ENCODE results near the gene KCNMA1.

KCNMA1 gene

GRCh38 chr10:76885816-76886215 lies 751.8 kb downstream of the KCNMA1 start:
- no peak for DNase-seq (ENCODE audit: low read depth)

GRCh38 chr10:76884673-76885275 lies 752.8 kb downstream of the KCNMA1 start:
- DNase-seq (ENCODE audit: low read depth) = no peak

GRCh38 chr10:76883596-76883995 lies 754.0 kb downstream of the KCNMA1 start:
- DNase-seq (ENCODE audit: low read depth) = no peak

GRCh38 chr10:76882796-76883195 lies 754.8 kb downstream of the KCNMA1 start:
- DNase-seq (ENCODE audit: low read depth) = no peak

- DNase-seq (ENCODE audit: low read depth) = no peak
Measured at GRCh38 chr10:76882245-76882644, 755.4 kb downstream of the KCNMA1 start.

GRCh38 chr10:76881477-76882220 lies 756.0 kb downstream of the KCNMA1 start:
- DNase-seq (ENCODE audit: low read depth) = no peak

- no peak for DNase-seq (ENCODE audit: low read depth)
Measured at GRCh38 chr10:76880931-76881330, 756.7 kb downstream of the KCNMA1 start.

- DNase-seq (ENCODE audit: low read depth) = no peak
Measured at GRCh38 chr10:76879116-76879913, 758.3 kb downstream of the KCNMA1 start.

GRCh38 chr10:76878514-76878913 lies 759.1 kb downstream of the KCNMA1 start:
- no peak for DNase-seq (ENCODE audit: low read depth)

- DNase-seq (ENCODE audit: low read depth) = no peak
Measured at GRCh38 chr10:76874896-76875295, 762.7 kb downstream of the KCNMA1 start.

GRCh38 chr10:76874176-76874575 lies 763.4 kb downstream of the KCNMA1 start:
- no peak for DNase-seq (ENCODE audit: low read depth)

- DNase-seq (ENCODE audit: low read depth) = no peak
Measured at GRCh38 chr10:76871697-76872295, 765.8 kb downstream of the KCNMA1 start.

- DNase-seq (ENCODE audit: low read depth) = no peak
Measured at GRCh38 chr10:76869931-76870330, 767.7 kb downstream of the KCNMA1 start.

- no peak for DNase-seq (ENCODE audit: low read depth)
Measured at GRCh38 chr10:76868098-76868977, 769.3 kb downstream of the KCNMA1 start.

- DNase-seq (ENCODE audit: low read depth) = no peak
Measured at GRCh38 chr10:76866841-76867586, 770.6 kb downstream of the KCNMA1 start.

- DNase-seq (ENCODE audit: low read depth) = no peak
Measured at GRCh38 chr10:76864922-76865321, 772.7 kb downstream of the KCNMA1 start.

- DNase-seq (ENCODE audit: low read depth) = no peak
Measured at GRCh38 chr10:76858721-76859120, 778.9 kb downstream of the KCNMA1 start.

GRCh38 chr10:76840802-76841201 lies 796.8 kb downstream of the KCNMA1 start:
- DNase-seq (ENCODE audit: low read depth) = no peak

- no peak for DNase-seq (ENCODE audit: low read depth)
Measured at GRCh38 chr10:76839276-76839675, 798.3 kb downstream of the KCNMA1 start.

GRCh38 chr10:76830218-76830617 lies 807.4 kb downstream of the KCNMA1 start:
- no peak for DNase-seq (ENCODE audit: low read depth)

- no peak for DNase-seq (ENCODE audit: low read depth)
Measured at GRCh38 chr10:76829724-76830123, 807.9 kb downstream of the KCNMA1 start.

Data from activated T-cell treated with anti-CD3 and anti-CD28 coated beads for 48 hours (primary cell).